ENCODE data around the gene UVRAG. TPM values are rescaled to one million over a fixed set of nuclear protein-coding genes. Genes with fewer than 3 reads are reported as not detected.

The UVRAG gene
- total and polyA plus RNA-seq, 2 of the 13 experiments (the other 11 are each of a cell fraction or from before 2014, with no cell fraction given): 9.7 to 17.3 TPM

- POLR2A ChIA-PET: no interaction called here
- TF ChIP-seq FOXO4 (CRISPR knock-in tag; conservative IDR thresholded peaks at IDR 0.05) (no peak), ZNF543 (CRISPR knock-in tag; IDR thresholded peaks at IDR 0.05) (peak; percentile 97)
- Histone ChIP-seq H3K4me2 (ENCODE audit: low read depth, low read length) (no peak overlapping the region), H3K27ac (ENCODE audit: extremely low read length, insufficient read depth, low read length) (no peak overlapping the region), H3K9me3 (ENCODE audit: low read length) (no peaks in the 10 kb centered on the region), H3K9ac (ENCODE audit: insufficient read depth, low read depth, low read length) (no peak overlapping the region), H2AFZ (ENCODE audit: low read length) (no peak overlapping the region), H4K20me1 (ENCODE audit: insufficient read depth, low read length) (no peaks in the 10 kb centered on the region), H3K4me1 (ENCODE audit: insufficient read depth, low read length) (no peaks in the 10 kb centered on the region), H3K79me2 (ENCODE audit: insufficient read depth, low read length) (no peaks in the 10 kb centered on the region), H3K4me3 (replicated peaks in 1 of 3; ENCODE audit: insufficient read depth in 1 of 3, low read depth in 2 of 3, low read length in 3 of 3) (no peak overlapping the region), H3K27me3 (ENCODE audit: control insufficient read depth in 1 of 2, insufficient read depth in 2 of 2, low read length in 2 of 2) (no peaks in the 10 kb centered on the region), H3K36me3 (replicated peaks in 1 of 2; ENCODE audit: control insufficient read depth in 1 of 2, insufficient read depth in 2 of 2, low read length in 2 of 2) (no peaks in the 10 kb centered on the region; a peak in 1 of 5 replicates)
- no peak for FAIRE-seq
- ATAC-seq: no peak
- in situ Hi-C loops (cut with HindIII; ENCODE audit: extremely low pct_ligation_motif_present, low pct_unique_long_range_greater_than_20kb) (no loop called here), intact Hi-C loops (cut with micrococcal nuclease; ENCODE audit: unreplicated experiment) (no loop called here)
- no TSS peak for BruUV-seq (replicated peaks)
- no peak for DNase-seq (ENCODE audit: low spot score)
- CTCF ChIA-PET (ENCODE audit: low intra/inter-chr PET ratio, low total read pairs): no interaction called here
Observed at GRCh38 chr11:76038608-76039007, 223.6 kb downstream of the UVRAG start.

- Histone ChIP-seq H3K4me1 (ENCODE audit: insufficient read depth, low read length) (no peaks in the 10 kb centered on the region), H3K4me3 (replicated peaks in 1 of 3; ENCODE audit: insufficient read depth in 1 of 3, low read depth in 2 of 3, low read length in 3 of 3) (no peak overlapping the region), H3K79me2 (ENCODE audit: insufficient read depth, low read length) (no peaks in the 10 kb centered on the region), H3K27me3 (ENCODE audit: control insufficient read depth in 1 of 2, insufficient read depth in 2 of 2, low read length in 2 of 2) (no peaks in the 10 kb centered on the region), H3K27ac (ENCODE audit: extremely low read length, insufficient read depth, low read length) (no peak overlapping the region), H3K9me3 (ENCODE audit: low read length) (no peaks in the 10 kb centered on the region), H3K4me2 (ENCODE audit: low read depth, low read length) (no peak overlapping the region), H2AFZ (ENCODE audit: low read length) (no peak overlapping the region), H4K20me1 (ENCODE audit: insufficient read depth, low read length) (no peaks in the 10 kb centered on the region), H3K9ac (ENCODE audit: insufficient read depth, low read depth, low read length) (no peak overlapping the region), H3K36me3 (replicated peaks in 1 of 2; ENCODE audit: control insufficient read depth in 1 of 2, insufficient read depth in 2 of 2, low read length in 2 of 2) (no peaks in the 10 kb centered on the region; a peak in 1 of 5 replicates)
- no peak; the same call in 2 of the 3 replicates for ATAC-seq
- no peak for FAIRE-seq
- intact Hi-C loops (cut with micrococcal nuclease; ENCODE audit: unreplicated experiment) (no loop called here), in situ Hi-C loops (cut with HindIII; ENCODE audit: extremely low pct_ligation_motif_present, low pct_unique_long_range_greater_than_20kb) (no loop called here)
- no peak for DNase-seq (ENCODE audit: low spot score)
- POLR2A ChIA-PET: no interaction called here
- CTCF ChIA-PET (ENCODE audit: low intra/inter-chr PET ratio, low total read pairs): no interaction called here
- BruUV-seq (replicated peaks): no TSS peak
- 99% methylated on average over 3 of the region's 3 CpGs for WGBS (ENCODE audit: low lambda C conversion rate)
- TF ChIP-seq PRDM4 (CRISPR knock-in tag; IDR thresholded peaks at IDR 0.05; ENCODE audit: borderline replicate concordance) (no peak), GMEB1 (CRISPR knock-in tag; IDR thresholded peaks at IDR 0.05; ENCODE audit: borderline replicate concordance) (no peak), ATF3 (CRISPR knock-in tag; IDR thresholded peaks at IDR 0.05) (no peak), SP4 (CRISPR knock-in tag; IDR thresholded peaks at IDR 0.05) (no peak), FLYWCH1 (CRISPR knock-in tag; IDR thresholded peaks at IDR 0.05) (no peak), ZNF550 (CRISPR knock-in tag; IDR thresholded peaks at IDR 0.05; ENCODE audit: borderline replicate concordance) (no peak), MAFK (conservative IDR thresholded peaks at IDR 0.05 in 1 of 2, IDR thresholded peaks at IDR 0.05 in 1 of 2; ENCODE audit: low read length in 2 of 2) (no peak), GATAD2A (CRISPR knock-in tag; IDR thresholded peaks at IDR 0.05) (no peak), ZNF510 (CRISPR knock-in tag; IDR thresholded peaks at IDR 0.05; ENCODE audit: low read depth) (no peak), NCOA2 (CRISPR knock-in tag; IDR thresholded peaks at IDR 0.05) (no peak), SMYD3 (CRISPR knock-in tag; IDR thresholded peaks at IDR 0.05) (no peak), IKZF1 (IDR thresholded peaks at IDR 0.05) (no peak)
Observed at GRCh38 chr11:76041208-76041607, 226.2 kb downstream of the UVRAG start.

Measured in HepG2 (cell line).